Cardiac muscle cell (in vitro differentiated cells and primary cell): ENCODE data around the gene COL27A1. TPM values are rescaled to one million over a fixed set of nuclear protein-coding genes. Genes with fewer than 3 reads are reported as not detected.

Experiments
- DNase-seq, 2 donors: peaks; one replicate each; pipeline versions ENCODE4 v3.0.0 to v3.0.0-alpha.2; 2010 to 2017; ENCODE audit warnings: low read depth in 1 of 2, low spot score in 1 of 2
- H3K27ac ChIP-seq: fragments of 200-600 bp; sonication (generic); 2 replicates; pipeline ENCODE4 v1.5.1; 2016
- H3K27me3 ChIP-seq: fragments of 200-600 bp; sonication (generic); 2 replicates; pipeline ENCODE4 v1.6.0; 2016; ENCODE audit warnings: control low read depth
- H3K36me3 ChIP-seq: fragments of 200-600 bp; sonication (generic); 2 replicates; pipeline ENCODE4 v1.5.1; 2016; ENCODE audit warnings: control low read depth
- H3K4me1 ChIP-seq: fragments of 200-600 bp; sonication (generic); 2 replicates; pipeline ENCODE4 v1.8.1; 2017; ENCODE audit warnings: low read depth, mild to moderate bottlenecking, mixed run types
- H3K4me3 ChIP-seq: fragments of 200-600 bp; sonication (generic); 2 replicates; pipeline ENCODE4 v1.5.1; 2016; ENCODE audit warnings: mild to moderate bottlenecking
- H3K9me3 ChIP-seq: fragments of 200-600 bp; sonication (generic); 2 replicates; pipeline ENCODE4 v1.5.1; 2017; ENCODE audit warnings: low read depth, mild to moderate bottlenecking, control low read depth
- polyA plus RNA-seq: library from polyadenylated mRNA; unstranded; fragments of >200 nt; fragmentation: Nextera tagmentation; extraction: Ambion mirVana; gene quantifications from 2 replicates; pipeline ENCODE4 v1.2.1, GENCODE V29; 2016
- total RNA-seq: library from RNA; depleted of rRNA; stranded (reverse); fragments of >200 nt; gene quantifications from 2 replicates; pipeline ENCODE4 v1.2.3, GENCODE V29; 2016
- TF ChIP-seq, protein P1 (sequence below): IDR thresholded peaks from 2 replicates; pipeline ENCODE4 v1.5.1; 2012; ENCODE audit warnings: low read depth, mild to moderate bottlenecking, low read length

COL27A1 gene
- total and polyA plus RNA-seq, 2 experiments from 2014 or later = 12.2 to 19.2 TPM

DNA sequence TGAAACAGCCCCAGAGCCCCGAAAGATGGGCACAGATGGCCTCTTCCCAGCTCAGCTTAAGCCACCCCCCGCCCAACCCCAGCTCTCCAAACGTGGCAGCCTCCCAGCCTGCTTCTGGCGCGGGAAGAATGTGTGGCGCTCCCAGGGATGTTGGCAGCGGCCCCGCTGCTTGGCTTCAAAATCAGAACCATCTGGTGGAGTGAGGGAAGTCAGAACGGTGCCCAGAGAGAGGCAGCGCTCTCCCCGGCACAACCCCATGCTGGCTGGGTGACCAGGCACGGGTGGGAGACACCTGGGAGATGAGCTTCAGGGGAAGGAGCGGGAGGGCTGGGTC, 94.9 kb downstream of the COL27A1 start:
- H3K9me3 ChIP-seq = no peaks in the 10 kb centered on the region
- DNase-seq = peak in 1 of 2 donors; percentile 83
- H3K27me3 ChIP-seq = no peaks in the 10 kb centered on the region
- H3K27ac ChIP-seq = no peak overlapping the region
- H3K36me3 ChIP-seq = no peaks in the 10 kb centered on the region
- H3K4me1 ChIP-seq = peaks cover 9% of the 10 kb centered on the region
- no peak overlapping the region for H3K4me3 ChIP-seq
- TF ChIP-seq, protein P1, sequence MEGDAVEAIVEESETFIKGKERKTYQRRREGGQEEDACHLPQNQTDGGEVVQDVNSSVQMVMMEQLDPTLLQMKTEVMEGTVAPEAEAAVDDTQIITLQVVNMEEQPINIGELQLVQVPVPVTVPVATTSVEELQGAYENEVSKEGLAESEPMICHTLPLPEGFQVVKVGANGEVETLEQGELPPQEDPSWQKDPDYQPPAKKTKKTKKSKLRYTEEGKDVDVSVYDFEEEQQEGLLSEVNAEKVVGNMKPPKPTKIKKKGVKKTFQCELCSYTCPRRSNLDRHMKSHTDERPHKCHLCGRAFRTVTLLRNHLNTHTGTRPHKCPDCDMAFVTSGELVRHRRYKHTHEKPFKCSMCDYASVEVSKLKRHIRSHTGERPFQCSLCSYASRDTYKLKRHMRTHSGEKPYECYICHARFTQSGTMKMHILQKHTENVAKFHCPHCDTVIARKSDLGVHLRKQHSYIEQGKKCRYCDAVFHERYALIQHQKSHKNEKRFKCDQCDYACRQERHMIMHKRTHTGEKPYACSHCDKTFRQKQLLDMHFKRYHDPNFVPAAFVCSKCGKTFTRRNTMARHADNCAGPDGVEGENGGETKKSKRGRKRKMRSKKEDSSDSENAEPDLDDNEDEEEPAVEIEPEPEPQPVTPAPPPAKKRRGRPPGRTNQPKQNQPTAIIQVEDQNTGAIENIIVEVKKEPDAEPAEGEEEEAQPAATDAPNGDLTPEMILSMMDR = no peak

DNA sequence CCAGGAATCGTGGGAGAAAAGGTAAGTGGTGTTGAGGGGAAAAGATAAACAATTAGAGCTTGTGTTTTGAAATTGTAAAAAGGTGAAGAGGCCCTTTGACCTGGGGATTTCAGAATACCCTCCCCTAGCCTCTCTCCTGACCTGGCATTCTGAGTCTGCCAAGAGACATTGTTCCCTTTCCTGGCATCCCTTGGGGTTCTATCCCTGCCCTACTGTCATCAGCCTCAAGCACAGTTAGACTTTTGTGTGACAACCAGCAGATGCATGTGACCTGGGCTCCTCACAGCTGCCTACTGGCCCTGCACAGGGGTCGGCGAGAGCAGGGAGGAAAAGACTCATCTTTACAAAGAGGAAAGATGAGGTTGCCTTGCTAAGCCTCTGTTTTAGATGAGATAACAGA, 95.3 kb downstream of the COL27A1 start:
- Histone ChIP-seq H3K4me1 (peaks cover 9% of the 10 kb centered on the region), H3K27me3 (no peaks in the 10 kb centered on the region), H3K36me3 (no peaks in the 10 kb centered on the region), H3K4me3 (no peak overlapping the region), H3K27ac (no peak overlapping the region), H3K9me3 (no peaks in the 10 kb centered on the region)
- TF ChIP-seq, protein P1 = no peak
- DNase-seq = no peak

DNA sequence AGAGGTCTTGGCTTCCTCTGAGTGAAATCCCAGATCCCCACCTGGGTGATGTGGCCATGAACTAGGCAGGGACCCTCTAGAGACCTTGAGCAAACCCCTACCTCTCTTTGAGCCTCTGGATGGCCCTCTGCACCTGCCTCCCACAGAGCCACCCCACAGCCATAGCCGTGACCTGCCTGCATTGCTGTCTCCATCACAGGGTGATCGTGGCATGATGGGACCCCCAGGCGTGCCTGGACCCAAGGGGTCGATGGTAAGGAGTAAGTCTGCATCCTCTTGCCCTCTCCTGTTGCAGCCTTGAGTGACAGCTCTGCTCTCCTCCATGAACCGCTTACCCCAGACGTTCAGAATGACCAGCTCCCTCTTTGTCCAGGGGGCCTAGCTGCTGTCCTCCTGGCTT, 97.1 kb downstream of the COL27A1 start:
- TF ChIP-seq, protein P1 = no peak
- Histone ChIP-seq H3K4me1 (peaks cover 9% of the 10 kb centered on the region), H3K9me3 (no peaks in the 10 kb centered on the region), H3K4me3 (no peak overlapping the region), H3K27me3 (no peaks in the 10 kb centered on the region), H3K36me3 (no peaks in the 10 kb centered on the region), H3K27ac (no peak overlapping the region)
- DNase-seq = no peak

DNA sequence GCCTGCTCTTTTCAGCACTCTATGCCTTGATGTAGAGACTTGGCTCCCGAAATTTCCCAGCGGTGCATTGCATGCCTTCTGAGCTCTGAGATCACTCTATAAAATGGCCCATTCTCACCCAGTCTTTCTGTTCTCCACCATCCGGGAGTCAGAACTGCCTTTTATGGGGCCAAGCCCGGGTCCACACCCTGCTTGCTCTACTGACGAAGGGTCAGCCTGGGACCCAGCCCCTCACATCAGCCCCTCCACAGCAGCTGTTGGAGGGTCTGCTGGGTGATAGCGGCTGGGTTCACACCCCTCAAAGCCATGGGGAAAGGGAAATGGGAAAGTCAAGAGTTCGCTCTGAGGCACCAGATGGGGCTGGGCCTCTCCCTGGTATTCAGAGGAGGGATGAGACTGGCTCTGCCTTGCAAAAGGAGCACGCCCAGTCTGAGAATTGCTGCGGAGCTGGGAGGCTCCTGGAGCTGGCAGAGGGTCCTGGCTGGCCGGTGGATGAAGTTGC, 101.5 kb downstream of the COL27A1 start:
- Histone ChIP-seq H3K27me3 (no peaks in the 10 kb centered on the region), H3K27ac (no peak overlapping the region), H3K36me3 (no peaks in the 10 kb centered on the region), H3K4me3 (no peak overlapping the region), H3K9me3 (no peaks in the 10 kb centered on the region), H3K4me1 (no peaks in the 10 kb centered on the region)
- TF ChIP-seq, protein P1 = no peak
- no peak for DNase-seq

DNA sequence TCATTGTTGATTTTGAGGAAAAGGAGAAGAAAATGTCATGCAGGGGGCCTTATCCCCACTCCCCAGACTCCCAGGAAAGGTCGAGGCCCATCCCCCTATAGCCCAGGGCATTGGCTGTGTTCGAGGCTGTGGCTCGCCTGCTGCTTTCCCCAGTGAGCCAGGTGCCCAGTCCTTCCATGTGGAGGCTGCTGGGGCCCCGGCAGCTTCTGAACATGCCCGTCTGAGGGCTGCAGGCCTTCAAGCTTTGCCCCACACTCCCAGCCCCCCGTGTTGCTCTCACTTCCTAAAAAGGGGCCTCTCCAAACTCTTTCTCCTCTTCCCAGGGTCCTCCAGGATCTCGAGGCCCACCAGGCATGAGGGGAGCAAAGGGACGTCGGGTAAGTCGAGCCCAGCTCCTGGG, 102.9 kb downstream of the COL27A1 start:
- no peaks in the 10 kb centered on the region for H3K27me3 ChIP-seq
- H3K4me3 ChIP-seq = no peak overlapping the region
- TF ChIP-seq, protein P1 = no peak
- no peaks in the 10 kb centered on the region for H3K4me1 ChIP-seq
- DNase-seq = no peak
- no peak overlapping the region for H3K27ac ChIP-seq
- H3K36me3 ChIP-seq = no peaks in the 10 kb centered on the region
- no peaks in the 10 kb centered on the region for H3K9me3 ChIP-seq
